SK-N-SH (cell line): ENCODE measurements around the gene TAF5L.
"Not testable (repeated sequence)": the region's sequence is repeated elsewhere in the genome, so short reads cannot be mapped to it uniquely, and the experiment has no call there.

Experiments used
- CTCF ChIP-seq: fragments of 200-600 bp; sonication (generic); IDR thresholded peaks from 2 replicates; pipeline ENCODE4 v1.6.1; 2017; ENCODE audit warnings: antibody characterized with exemption, mild to moderate bottlenecking, moderate library complexity
- EP300 ChIP-seq, 2 experiments: IDR thresholded peaks; 2 replicates each; pipeline versions ENCODE4 v1.4.0 to v1.6.1; 2012; ENCODE audit warnings: borderline replicate concordance in 1 of 2, low read depth in 1 of 2, low read length in 1 of 2
- FOSL2 ChIP-seq: IDR thresholded peaks from 2 replicates; pipeline ENCODE4 v1.4.0; 2012; ENCODE audit warnings: low read depth, mild to moderate bottlenecking, moderate library complexity, borderline replicate concordance
- FOXJ3 ChIP-seq: sonication (generic); formaldehyde crosslinking; IDR thresholded peaks from 2 replicates; pipeline ENCODE4 v1.5.1; 2020; ENCODE audit warnings: mild to moderate bottlenecking, missing genetic modification reagents
- GABPA ChIP-seq: IDR thresholded peaks from 2 replicates; pipeline ENCODE4 v1.4.0; 2012; ENCODE audit warnings: low read depth, mild to moderate bottlenecking
- IRF3 ChIP-seq: fragments of 150-350 bp; IDR thresholded peaks from 2 replicates; pipeline ENCODE4 v1.6.1; 2016; ENCODE audit warnings: mild to moderate bottlenecking, low read depth, low read length
- MAX ChIP-seq: IDR thresholded peaks from 2 replicates; pipeline ENCODE4 v1.4.0; 2012; ENCODE audit warnings: low read depth
- MEF2A ChIP-seq: IDR thresholded peaks from 2 replicates; pipeline ENCODE4 v1.4.0; 2012; ENCODE audit warnings: low read depth, borderline replicate concordance
- MXI1 ChIP-seq: IDR thresholded peaks from 2 replicates; pipeline ENCODE4 v1.6.1; 2012; ENCODE audit warnings: mild to moderate bottlenecking, low read depth, low read length, improper control_type of control experiment
- POLR2AphosphoS5 ChIP-seq: IDR thresholded peaks from 2 replicates; pipeline ENCODE4 v1.6.1; 2012; ENCODE audit warnings: low read depth, low read length
- RAD21 ChIP-seq: IDR thresholded peaks from 2 replicates; pipeline ENCODE4 v1.6.1; 2012; ENCODE audit warnings: mild to moderate bottlenecking, low read length
- REST ChIP-seq: IDR thresholded peaks from 2 replicates; pipeline ENCODE4 v1.6.1; 2012; ENCODE audit warnings: mild to moderate bottlenecking, low read depth, low read length, moderate library complexity
- RXRA ChIP-seq: IDR thresholded peaks from 2 replicates; pipeline ENCODE4 v1.4.0; 2012; ENCODE audit warnings: low read depth, mild to moderate bottlenecking, borderline replicate concordance
- TEAD4 ChIP-seq: IDR thresholded peaks from 2 replicates; pipeline ENCODE4 v1.4.0; 2012; ENCODE audit warnings: mild to moderate bottlenecking, borderline replicate concordance; ENCODE audit not compliant: insufficient read depth

GRCh38 chr1:229622641-229623120, 3.2 kb downstream of the TAF5L start:
- TF ChIP-seq CTCF; MAX; POLR2AphosphoS5; TEAD4; IRF3; RAD21; EP300 (IDR thresholded peaks at IDR 0.05; ENCODE audit: borderline replicate concordance in 1 of 2, low read depth in 1 of 2, low read length in 1 of 2); GABPA; MEF2A; FOSL2; RXRA; FOXJ3 (CRISPR knock-in tag); MXI1; REST: not testable (repeated sequence)
